AML-193 (cell line): Measurements from ENCODE around the gene DOK3.

ENCODE experiments used
- DNase-seq, 2 experiments: peaks; one replicate each; lab custom pipeline; 2025; lab: John Stamatoyannopoulos, UW

DOK3 gene

GRCh38 chr5:177509381-177509951 is at the start of gene DOK3:
TSS of gene DOK3 (minus strand) at chr5:177509826. CDS start at chr5:177509540, 286 bp downstream.
- DNase-seq = peak; percentile 59 to 64

GRCh38 chr5:177557796-177558195 is 48.2 kb upstream of the DOK3 start:
- no peak for DNase-seq

- no peak for DNase-seq
These were observed 47.5 kb upstream of the DOK3 start for GRCh38 chr5:177557041-177557647.

DNA sequence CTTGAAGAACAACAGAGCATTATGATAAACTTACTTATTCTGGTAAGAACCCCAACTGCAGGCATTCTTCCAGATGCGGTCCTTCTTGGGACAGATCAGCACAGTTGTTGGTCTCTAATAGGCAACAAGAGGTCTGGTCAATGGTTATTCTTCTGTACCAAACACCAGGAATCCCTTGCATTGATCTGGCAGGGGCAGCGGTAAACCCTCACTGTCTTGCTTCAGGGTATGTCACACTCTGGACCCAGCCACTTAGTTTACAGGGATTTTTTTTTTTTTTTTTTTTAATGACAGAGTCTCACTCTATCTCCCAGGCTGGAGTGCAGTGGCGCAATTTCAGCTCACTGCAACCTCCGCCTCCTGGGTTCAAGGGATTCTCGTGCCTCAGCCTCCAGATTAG is 46.0 kb upstream of the DOK3 start:
- DNase-seq = no peak

- DNase-seq = no peak
These were observed 45.6 kb upstream of the DOK3 start for GRCh38 chr5:177555228-177555627.

DNA sequence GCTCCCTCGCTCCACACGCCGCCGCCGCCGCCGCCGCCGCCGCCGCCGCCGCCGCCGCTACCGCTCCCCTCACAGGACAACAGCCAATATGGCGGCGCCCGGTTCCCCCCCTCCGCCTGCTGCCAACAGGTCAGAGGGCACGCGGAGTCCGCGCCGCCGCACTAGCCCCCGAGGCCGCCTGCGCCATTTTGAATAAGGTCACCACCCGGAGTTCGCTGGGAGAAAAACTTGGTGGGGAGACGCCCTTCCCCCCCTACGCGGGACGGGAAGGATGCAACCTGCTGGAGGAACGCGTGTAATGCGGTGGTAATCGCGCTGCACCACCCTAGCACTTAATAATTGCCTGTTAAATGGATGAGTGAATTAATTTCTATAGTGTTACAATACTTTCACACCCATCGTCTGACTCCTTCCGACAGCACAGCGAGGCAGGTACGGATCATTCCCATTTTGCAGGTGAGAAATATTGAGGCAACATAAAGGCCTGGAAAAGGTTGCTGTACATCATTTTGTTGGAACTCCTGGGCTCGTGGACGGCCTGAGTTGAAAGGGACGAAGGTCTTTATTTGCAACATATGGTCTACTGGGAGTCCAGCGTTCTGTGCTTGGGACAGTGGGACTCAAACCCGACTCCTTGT is 45.0 kb upstream of the DOK3 start, which contains the start of gene FAM193B:
Gene FAM193B, minus strand, starts transcription at position 90 of the 638 bp plus-strand sequence. CDS start 105 bp downstream, outside the sequence.
- DNase-seq = peak; percentile 77 to 78

- peak in 1 of 2 experiments; percentile 1 for DNase-seq
These were observed 44.2 kb upstream of the DOK3 start for GRCh38 chr5:177553671-177554429.

- peak; percentile 17 to 23 for DNase-seq
These were observed 43.3 kb upstream of the DOK3 start for GRCh38 chr5:177552839-177553455.

DNA sequence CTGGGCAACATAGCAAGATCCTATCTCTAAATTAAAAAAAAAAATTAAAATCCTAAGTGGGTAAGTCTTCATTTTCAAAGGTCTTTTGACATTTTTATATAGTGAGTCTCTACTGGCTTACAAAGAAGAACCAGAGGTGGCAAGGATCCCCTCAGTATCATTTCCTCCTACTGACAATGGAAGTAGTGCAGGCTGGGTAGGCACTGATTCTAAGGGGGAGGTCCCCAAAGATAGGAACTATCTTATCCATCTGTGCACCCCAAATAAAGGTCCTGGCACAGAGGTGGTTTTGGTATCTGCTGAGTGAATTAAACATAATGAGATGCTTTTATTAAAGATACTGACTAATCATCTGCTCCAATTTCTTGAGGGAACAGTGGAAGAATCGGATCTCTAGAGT is 40.5 kb upstream of the DOK3 start:
- no peak for DNase-seq

GRCh38 chr5:177548495-177548894 is 38.9 kb upstream of the DOK3 start:
- DNase-seq = no peak

DNA sequence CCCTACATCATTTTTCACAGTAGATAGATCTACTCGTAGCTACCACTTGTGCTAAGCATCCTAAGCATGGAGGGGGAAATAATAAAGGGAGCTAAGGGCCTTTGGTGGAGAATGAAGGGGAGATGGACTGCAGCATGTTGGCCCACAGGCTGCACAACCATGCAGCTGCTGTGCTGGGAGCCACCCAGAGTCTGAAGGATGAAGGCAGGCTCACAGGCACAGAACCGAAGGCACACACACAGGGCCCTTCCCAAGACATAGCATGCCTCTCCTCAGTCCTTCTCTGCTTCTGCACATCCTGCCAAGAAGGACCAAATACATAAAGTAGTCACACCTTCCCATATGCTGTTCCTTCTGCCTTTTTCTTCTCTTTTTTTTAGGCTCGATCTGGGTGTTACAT is 38.1 kb upstream of the DOK3 start:
- DNase-seq = no peak

DNA sequence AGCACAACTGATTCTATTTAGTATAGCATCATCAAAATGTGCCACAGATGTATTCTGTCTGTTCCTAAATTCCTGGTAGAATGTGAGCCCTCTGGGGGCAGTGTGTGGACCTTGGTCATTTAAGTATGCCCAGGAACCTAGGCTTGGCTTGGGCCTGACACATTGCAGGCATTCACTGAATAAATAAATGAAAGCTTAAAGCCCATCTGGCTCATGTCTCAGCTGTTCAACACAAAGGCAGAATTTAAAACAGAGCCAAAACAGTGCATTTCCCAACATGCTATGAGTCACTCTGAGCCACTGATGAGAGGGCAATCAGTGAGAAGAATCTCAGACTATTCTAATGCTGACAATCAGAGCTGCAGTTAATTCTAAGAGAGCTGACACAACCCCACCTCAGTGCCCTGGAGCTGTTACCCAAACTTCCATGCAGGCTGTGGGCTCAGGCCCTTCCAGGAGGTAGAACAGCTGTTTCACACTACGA is 36.7 kb upstream of the DOK3 start:
- peak; percentile 53 to 60 for DNase-seq

DNA sequence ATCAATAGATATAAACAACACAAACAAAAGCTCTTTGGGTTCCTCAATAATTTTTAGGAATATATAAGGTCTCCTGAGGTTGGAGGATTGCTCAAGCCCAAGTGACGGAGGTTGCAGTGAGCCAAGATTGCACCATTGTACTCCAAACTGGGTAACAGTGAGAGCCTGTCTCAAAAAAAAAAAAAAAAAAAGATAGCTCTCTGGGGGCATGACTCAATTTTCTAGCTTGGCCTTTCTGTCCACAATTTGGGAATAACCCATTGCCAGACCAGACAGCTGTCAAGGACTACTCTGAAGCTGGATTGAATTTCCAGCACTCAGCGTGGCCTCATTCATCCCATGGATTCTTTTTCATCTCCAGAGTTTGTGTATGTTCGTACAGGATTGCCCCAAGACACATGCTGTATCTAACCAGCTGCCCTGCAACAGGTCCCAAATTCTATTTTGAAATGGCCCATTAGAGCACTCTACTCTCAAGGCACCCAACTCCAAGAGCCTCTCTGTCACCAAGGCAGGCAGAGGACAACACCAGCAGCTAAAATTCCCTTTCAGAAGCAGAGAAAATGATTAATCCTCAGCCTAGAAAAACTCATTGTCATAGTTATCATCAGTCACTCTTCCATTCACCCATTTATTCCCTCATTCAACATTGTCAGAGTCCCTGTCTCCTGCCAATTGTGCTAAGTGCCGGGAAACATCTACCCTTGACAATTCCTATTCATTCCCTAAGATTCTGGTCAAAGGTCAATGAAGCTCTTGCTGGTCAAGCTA is 36.0 kb upstream of the DOK3 start:
- DNase-seq = peak; percentile 74 to 77

DNA sequence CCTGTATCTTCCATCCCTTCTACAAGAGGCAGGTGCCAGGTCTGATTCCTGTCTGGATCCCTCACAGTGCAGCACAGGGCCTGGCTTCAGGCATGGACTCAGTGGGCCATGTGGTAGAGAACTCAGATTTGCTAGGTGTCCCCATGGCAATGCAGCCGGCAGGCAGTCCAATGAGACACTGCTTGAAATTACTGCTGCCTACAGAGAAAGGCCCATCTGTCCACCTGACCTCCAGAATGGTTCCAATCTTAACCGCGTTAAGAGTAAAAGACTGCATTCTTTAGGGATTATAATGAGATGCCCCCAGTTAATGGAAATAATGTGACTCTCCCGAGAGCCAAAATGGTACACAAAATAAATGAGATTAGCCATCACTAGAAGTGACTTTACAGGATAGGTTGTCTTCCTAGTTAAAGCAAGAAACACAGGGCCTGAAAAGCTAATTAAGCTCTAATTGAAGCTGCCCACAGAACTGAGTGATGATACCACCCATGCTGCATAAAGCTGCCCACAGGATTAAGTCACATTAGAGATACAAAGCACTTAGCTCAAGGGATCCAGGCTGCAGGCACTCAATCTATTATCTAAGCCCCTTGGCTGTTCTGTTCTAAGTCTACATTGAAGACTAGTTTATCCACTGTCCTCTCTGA is 33.3 kb upstream of the DOK3 start:
- DNase-seq = no peak

- DNase-seq = peak in 1 of 2 experiments; percentile 19
These were observed 30.8 kb upstream of the DOK3 start for GRCh38 chr5:177540438-177540837.

- no peak for DNase-seq
These were observed 29.8 kb upstream of the DOK3 start for GRCh38 chr5:177539411-177539810.

DNA sequence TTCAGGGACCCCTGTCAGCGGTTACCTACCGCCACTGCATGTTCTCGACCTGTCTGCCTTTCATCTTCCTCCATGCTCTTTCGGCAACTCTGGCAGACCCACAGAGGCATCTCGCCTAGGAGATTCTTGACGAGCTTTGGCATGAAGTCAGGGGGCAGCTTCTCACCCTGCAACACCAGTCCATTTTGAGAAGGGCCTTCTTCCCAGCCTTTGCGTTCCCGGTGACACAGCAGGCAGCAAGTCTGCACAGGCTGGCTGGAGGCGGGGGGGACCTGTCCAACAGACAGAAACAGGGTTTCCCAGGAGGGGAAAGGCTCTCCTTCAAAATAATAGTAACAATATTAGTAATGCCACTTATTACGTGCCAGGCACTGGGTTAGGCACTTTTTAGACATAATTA is 29.2 kb upstream of the DOK3 start:
- DNase-seq = no peak

DNA sequence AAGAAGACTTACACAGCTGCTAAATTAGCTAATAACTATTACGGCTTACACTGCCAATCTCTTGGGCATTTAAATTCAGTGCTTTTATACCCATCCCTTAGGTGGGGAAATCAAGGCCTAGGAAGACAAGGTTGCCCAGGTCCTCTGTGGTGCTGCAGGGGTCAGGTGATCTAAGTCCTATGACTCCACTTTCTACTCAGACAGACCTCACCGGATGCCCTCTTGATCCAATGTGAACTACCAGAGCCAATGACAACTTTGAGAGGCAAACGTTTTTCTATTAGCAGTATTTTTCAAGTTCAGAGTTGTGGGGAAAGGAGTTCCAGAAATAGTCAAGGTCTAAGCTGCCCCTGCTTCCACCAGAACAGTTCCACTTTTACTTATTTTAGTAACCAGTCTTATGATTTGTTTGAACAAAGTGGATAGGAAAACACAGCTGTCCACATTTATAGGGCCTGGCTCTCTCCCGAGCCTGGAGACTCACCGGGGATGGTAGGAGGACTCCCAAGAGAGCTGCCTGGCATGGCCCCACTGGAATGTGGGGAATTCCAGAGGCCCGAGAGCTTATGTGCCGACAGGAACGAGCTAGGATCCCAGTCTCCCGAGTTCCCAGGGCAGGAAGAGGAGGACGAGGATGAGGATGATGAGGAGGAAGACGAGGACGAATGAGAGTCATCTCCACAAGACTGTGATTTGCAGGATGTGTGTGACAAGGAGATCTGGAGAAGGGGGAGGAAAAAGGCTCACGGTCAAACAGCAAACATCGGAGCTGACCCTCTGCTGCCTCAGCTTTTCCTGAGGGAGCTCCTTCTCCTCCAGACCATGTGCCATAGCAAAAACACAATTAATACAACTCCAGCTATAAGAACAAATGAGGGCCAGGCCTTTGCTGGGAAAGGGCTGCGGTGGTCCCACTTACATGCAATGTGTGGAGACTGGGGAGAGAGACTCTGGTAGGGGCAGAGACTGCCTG is 28.0 kb upstream of the DOK3 start:
- no peak for DNase-seq

GRCh38 chr5:177536386-177536785 is 26.8 kb upstream of the DOK3 start:
- DNase-seq = no peak

DNA sequence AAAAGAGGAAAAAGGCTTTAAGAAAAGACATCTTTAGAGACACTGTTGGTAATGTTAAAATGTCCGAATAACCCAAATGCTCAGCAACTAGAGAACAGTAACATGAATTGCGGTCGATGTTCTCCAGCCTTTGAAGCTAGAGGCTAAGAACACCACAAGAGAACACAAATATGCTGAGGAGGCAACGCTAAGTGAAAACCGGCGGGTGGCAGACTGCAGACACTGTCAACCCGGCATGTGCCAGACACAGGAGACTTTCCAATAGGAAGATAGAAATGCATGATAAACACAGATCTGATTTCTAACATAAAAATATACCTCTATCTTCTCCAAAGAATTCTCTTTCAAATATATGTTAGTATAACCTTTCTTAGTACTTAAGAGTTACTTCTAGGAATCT is 25.5 kb upstream of the DOK3 start:
- no peak for DNase-seq
